CD4-positive, alpha-beta T cell treated with Interferon alpha-2 for 1 hour (primary cell): ENCODE measurements around the gene S100A14.
"Not testable (repeated sequence)": the region's sequence is repeated elsewhere in the genome, so short reads cannot be mapped to it uniquely, and the experiment has no call there.

Experiments used
- DNase-seq, 2 donors: peaks; one replicate each; pipeline ENCODE4 v3.0.0-alpha.2; 2020 to 2022

The S100A14 gene

DNA sequence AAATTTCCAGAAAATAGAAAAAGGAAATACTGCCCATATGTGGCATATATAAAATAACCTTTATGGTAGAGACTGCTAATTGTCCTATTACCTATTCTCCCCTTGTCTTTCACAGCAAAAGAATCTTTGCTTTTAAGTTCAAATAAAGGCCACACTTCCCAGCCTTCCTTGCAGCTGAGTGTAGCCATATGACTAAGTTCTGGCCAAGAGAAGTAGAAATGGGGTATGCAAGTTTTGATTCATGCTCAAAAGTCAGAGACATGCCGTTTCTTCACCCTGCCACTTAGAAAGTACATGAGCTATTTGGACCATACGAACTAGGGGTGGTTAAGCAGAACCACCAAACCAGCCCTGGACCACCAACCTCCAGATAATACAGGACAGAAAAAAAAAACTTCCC is 32.1 kb downstream of the S100A14 start:
- no peak for DNase-seq

DNA sequence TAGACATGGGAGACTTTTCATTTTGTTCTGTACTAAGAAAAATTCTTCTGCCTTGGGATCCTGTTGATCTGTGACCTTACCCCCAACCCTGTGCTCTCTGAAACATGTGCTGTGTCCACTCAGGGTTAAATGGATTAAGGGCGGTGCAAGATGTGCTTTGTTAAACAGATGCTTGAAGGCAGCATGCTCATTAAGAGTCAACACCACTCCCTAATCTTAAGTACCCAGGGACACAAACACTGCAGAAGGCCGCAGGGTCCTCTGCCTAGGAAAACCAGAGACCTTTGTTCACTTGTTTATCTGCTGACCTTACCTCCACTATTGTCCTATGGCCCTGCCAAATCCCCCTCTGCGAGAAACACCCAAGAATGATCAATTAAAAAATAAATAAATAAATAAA is 32.6 kb downstream of the S100A14 start:
- DNase-seq: not testable (repeated sequence)

DNA sequence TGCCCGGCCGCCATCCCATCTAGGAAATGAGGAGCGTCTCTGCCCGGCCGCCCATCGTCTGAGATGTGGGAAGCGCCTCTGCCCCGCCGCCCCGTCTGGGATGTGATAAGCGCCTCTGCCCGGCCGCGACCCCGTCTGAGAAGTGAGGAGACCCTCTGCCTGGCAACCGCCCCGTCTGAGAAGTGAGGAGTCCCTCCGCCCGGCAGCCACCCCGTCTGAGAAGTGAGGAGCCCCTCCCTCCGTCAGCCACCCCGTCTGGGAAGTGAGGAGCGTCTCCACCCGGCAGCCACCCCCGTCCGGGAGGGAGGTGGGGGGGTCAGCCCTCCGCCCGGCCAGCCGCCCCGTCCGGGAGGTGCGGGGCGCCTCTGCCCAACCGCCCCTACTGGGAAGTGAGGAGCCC is 33.3 kb downstream of the S100A14 start:
- DNase-seq: not testable (repeated sequence)

DNA sequence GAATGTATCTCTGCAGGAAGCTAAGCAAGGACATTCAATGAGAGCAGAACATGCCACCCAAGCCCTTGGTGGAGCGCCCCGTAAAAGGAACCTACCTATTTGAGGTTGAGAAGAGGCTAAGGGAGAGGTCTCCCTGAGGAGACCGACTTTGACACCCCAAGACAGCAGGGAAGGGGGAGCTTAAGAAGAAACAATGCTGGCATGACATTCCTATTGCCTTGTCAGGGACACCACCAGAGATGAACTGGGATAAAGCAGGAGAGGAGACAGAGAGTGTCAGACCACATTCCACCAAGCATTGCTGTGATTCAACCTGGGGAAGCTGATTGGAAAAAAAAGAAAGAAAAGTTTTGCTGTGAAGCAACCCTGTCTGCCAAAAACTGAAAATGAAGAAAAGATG is 37.2 kb downstream of the S100A14 start:
- DNase-seq: no peak

DNA sequence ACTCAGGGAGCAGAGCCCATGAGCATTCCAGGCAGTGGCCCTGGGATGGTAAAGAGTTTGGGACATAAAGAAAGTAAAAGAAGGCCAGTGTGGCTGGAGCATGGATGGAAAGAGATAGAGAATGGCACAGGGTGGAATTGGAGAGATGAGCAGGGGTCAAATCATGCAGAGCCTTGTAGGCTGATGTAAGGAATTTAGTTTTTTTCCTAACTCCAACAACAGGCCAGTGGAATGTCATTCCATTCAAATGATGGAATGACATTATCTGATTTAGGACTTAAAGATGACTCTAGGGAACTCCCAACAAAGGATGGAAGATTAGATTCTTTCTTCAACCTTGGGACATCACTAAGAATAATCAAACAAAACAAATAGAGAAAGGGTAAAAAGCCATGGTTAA is 37.6 kb downstream of the S100A14 start:
- no peak for DNase-seq

DNA sequence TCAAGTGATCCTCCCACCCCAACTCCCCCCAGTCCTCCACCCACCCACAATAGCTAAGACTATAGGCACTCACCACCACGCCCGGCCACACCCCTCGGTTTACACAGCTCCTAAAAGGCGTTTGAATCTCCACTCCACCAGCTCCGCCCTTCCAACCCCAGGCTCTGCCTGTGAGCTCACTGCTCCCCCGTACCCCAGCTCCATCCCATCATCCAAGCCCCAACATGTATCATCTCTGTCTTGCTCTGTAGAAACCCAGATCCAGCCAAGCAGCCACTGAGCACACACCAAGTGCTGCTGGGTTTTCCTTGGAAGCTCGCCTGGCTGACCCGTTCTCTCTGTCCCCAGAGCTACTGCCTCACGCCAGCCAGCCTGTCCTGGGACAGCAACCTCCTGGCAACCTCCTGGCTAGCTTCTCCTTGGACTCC is 38.5 kb downstream of the S100A14 start:
- no peak for DNase-seq

DNA sequence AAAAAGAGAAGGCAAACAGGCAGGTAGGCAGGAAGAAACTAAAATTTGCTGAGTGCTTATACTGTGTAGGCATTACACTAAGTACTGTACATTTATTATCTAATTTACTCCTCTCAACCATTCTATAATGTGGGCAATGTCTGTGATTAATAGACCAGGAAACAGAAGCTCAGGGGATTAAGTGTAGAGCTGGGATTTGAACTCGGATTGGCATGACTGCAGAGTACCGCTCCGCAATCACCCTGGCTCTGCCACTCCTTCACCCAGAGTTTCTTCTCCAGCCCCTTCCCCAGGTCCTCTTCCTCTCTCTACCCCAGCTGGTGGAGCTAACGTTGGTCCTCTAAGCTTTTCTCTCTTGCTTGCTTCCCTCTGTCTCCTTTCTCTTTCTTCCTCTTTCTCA is 39.0 kb downstream of the S100A14 start:
- no peak for DNase-seq

DNA sequence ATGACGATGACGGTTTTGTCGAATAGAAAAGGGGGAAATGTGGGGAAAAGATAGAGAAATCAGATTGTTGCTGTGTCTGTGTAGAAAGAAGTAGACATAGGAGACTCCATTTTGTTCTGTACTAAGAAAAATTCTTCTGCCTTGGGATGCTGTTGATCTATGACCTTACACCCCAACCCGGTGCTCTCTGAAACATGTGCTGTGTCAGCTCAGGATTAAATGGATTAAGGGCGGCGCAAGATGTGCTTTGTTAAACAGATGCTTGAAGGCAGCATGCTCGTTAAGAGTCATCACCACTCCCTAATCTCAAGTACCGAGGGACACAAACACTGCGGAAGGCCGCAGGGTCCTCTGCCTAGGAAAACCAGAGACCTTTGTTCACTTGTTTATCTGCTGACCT is 40.6 kb downstream of the S100A14 start:
- DNase-seq: not testable (repeated sequence)

DNA sequence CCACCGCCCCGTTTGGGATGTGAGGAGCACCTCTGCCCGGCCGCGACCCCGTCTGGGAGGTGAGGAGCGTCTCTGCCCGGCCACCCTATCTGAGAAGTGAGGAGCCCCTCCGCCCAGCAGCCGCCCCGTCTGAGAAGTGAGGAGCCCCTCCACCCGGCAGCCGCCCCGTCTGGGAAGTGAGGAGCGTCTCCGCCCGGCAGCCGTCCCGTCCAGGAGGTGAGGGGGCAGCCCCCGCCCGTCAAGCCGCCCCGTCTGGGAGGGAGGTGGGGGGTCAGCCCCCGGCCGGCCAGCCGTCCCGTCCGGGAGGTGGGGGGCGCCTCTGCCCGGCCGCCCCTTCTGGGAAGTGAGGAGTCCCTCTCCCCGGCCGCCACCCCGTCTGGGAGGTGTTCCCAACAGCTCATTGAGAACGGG is 41.0 kb downstream of the S100A14 start:
- not testable (repeated sequence) for DNase-seq

DNA sequence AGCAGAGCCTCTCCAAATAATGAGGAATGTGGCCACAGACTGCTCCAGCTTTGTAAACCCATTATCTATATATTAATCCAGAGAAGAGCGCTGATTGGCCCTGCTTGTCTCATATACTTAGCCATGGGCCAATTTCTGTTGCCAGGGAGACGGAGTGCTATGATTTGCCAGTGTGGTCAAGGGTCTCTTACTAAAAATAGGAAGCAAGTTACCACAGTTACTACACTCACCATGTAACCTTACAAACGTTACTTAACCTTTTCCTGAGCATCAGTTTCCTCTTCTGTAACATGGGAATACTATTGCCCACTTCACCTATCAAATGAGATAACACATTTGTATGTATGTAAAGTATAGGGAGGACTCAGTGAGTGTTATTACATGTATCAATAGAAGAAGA is 42.8 kb downstream of the S100A14 start:
- no peak for DNase-seq

DNA sequence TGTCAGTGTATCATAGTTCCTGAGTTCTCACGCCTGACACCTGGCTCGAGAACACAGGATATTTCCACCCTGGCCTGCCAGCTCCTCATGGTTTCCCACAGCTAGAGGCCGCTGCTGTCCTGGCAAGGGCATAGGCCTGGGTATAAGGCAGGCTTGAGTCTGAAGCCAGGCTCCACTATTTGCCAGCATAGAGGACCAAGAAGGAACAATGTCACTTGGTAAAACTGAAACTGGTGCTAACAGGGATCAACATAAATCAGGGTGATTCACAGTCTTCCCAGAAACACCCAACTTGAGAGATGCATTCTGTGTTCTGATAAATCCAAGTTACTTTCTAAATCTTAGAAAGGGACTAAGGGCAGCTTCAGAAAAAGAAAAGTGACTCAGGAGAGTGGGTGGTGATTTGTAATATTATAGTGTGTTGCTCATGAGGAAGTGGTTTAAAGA is 43.5 kb downstream of the S100A14 start:
- peak; percentile 62 to 65 for DNase-seq

DNA sequence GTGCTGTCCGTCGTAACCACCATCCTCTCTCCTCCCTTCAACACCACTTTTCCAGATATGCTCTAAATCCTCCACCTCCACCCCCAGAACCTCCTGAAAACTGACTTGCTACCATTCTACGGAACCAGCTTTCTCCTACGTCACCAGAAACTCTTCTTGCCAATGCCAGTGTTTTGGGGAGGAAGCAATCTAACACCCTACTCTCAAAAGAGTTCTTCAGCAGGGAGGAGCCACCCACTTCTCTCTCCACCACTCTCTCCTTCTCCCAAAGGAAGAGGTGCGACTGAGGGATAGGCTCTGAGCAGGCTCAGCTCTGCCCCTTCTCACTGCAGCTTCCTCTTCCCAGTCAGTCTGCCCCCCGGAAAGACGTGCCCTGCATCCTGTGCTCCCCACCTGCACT is 44.4 kb downstream of the S100A14 start:
- DNase-seq: no peak

DNA sequence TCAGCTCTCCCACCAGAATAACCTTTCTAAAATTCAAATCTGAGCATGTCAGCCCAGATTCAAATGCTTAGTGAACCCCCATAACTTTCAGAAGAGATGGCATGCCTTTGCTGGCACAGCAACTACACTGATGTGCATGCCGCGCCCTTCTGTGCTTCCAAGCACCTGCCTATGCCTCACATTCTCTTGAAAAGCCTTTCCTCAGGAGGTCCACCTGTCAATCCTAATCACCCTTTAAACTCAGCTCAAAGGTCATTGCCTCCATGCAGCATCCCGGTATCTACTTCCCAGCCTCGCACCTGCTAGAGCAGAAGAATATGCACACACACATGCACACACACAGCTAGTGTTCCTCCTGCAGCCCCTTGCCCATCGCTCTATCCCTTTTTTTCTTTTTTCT is 45.3 kb downstream of the S100A14 start:
- DNase-seq: no peak

DNA sequence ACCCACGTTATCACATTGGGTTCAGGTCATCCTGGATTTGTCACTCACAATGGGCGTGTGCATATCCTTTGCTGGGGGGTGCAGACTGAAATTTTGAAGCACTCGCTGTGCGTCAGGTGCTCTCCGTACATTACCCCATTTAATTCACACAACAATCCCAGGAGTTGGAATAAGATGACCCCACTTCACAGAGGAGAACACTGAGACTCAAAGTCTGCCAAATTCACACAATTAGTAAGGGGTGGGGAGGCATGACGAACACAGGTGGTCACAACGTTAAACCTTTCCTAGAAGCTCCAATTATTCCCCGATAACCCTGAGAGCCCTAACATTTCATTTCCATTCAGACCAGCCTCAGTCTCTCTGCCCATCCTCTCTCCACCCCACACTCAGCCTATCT is 46.7 kb downstream of the S100A14 start:
- no peak for DNase-seq

DNA sequence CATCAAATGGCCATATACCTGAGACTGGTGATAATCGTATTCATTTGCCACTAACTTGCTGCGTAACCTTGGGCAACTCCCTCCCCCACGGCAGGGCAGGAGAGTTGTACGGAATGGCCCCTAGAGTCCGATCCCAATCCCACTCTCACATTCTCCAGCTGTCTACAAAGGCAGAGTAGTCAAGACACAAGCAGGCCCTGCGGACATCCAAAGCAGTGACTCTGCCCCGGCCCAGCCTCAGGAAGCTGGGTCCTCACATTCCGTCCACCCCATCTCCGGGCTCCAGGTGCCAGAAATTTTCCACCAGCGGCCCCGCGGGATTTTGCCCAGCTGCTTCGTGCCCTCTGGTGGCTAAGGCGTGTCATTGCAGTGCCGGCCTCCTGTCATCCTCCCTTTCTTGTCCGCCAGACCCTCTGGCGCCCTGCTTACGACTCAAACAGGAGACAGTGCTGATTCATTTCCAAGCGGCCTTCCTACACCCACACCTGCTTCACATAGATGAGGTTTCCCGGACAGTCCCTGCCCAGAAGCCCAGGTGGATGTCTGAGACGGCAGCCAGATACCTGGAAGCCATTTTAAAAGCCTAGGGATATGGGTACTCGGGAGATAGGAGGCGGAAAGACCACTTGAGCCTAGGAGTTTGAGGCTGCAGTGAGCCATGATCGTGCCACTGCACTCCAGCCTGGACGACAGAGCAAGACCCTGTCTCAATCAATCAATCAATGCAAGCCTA is 47.6 kb downstream of the S100A14 start:
- DNase-seq: peak; percentile 76 to 84

DNA sequence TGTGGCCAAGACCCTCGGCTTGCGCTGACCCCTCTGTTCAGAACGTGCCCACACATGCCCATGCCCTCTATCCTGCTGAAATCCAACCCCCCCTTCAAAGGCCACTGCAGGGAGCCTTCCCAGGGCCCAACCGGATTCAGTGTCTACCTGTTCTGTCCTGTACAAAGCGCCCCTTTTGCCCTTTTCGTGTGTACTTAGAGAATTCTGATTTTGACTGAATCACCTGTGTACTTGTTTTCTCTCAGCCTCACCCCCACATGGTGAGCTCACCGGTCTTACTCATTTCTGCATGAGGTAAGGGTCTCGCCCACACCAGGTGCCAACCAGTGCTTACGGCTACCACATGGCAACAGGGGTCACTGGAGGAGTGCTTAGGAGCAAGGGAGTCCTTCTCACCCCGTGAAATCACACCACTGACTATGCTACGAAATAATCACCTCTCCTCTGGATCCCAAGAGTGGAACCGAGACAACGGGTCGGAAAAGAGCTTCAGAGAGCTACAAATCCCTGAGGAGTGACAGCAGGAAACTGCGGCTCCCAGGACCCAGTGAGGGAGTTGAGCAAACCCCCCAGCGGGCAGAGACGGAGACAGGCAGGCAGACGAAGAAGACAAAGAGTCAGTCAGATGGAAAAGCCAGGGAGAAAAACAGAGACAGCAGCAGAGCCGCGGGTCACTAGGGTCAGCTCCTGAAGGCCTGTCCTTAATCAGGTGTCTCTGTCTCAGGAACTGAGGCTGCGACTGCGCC is 48.3 kb downstream of the S100A14 start:
- DNase-seq: no peak

DNA sequence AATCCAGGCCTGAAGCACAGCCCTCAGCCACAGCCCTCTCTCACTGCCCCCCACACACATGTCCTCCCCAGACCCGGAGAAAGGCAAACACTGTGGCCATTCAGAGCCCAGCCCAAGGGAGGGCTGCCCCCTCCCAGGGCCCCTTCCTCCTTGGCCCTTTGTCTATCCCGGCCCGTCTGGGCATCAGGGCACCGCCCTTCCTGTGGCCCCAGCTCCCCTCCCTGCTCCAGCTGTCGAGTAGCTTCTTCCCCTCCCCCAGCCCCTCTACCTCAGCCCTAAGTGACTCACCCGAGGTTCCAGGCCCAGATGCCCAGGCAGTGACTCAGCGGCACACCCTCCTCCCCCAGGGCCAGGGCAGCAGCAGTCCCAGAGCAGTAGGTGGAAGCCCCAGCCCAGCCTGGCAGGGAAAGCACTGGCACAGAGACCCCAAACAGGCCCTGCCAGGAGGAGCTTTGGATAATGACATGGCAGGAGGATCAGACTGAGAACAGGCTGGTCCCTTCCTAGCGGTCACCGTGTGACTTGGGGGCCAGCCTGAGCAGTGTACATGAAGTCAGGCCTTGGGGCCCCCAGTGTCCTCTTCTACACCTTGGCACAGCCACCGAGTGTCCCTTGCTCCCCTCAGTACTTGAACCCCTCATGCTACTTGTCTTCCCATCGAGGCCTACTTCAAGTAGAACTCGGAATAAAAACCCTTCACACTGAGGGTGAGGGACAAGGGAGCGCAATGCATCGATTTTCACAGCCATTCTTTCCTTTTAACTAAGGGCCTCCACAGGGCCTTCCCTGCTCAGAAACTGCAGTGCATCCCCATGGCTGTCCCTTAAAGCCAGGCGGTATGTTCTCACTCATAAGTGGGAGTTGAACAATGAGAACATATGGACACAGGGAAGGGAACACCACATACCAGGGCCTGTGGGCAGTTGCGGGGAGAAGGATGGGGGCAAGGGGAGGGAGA is 49.4 kb downstream of the S100A14 start:
- DNase-seq: peak; percentile 78 to 86

DNA sequence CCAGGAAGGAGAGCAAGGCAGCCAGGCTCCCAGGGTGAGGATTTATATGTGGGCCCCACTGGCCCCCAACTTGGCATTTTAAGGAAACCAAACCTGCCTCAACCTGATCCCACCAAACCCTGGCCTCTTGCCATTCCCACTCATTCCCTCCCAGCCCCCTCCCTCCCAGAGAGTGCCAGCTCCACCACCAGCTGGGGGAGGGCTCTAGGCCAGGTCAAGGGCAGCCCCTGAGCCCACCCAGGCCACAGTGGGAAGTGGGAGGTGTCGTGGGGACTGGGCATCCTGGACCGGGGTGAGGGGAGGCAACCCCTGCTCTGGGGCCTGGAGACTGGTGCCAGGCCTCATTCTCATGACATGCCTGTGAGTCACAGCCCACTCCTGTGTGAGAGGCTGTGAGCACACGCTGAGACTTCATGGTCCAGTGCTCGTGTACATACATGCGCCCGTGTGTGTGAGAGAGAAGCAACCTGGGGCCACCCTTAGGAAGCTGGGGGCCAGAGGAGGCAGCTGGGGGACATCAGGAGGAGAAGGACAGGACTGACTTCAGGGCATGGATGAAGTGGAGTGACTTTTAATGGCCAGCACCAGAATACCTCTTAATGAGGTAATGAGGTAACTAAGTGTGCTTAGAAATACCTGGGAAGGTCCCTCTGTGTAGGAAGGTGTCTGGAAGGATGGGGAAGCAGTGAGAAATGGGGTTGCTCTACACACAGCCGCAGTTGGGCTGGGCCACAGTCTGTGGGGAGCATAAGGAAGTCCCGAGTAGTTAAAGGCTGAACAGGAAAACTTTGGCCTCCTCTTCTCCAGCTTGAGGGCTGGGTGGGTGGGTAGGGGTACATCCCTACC is 50.4 kb downstream of the S100A14 start, which contains the start of gene S100A2:
Gene S100A2 (minus strand): TSS at position 316 of the 846 bp plus-strand sequence. CDS start 1,967 bp downstream, outside the sequence.
- peak; percentile 23 to 54 for DNase-seq
